Raji (cell line): ENCODE data around the gene KIF9.

Source experiments
- POLR2A ChIP-seq: IDR thresholded peaks from 2 replicates; pipeline ENCODE4 v1.6.1; 2011; ENCODE audit warnings: low read depth, low read length, control low read depth; ENCODE audit not compliant: insufficient read depth

Gene KIF9, protein sequence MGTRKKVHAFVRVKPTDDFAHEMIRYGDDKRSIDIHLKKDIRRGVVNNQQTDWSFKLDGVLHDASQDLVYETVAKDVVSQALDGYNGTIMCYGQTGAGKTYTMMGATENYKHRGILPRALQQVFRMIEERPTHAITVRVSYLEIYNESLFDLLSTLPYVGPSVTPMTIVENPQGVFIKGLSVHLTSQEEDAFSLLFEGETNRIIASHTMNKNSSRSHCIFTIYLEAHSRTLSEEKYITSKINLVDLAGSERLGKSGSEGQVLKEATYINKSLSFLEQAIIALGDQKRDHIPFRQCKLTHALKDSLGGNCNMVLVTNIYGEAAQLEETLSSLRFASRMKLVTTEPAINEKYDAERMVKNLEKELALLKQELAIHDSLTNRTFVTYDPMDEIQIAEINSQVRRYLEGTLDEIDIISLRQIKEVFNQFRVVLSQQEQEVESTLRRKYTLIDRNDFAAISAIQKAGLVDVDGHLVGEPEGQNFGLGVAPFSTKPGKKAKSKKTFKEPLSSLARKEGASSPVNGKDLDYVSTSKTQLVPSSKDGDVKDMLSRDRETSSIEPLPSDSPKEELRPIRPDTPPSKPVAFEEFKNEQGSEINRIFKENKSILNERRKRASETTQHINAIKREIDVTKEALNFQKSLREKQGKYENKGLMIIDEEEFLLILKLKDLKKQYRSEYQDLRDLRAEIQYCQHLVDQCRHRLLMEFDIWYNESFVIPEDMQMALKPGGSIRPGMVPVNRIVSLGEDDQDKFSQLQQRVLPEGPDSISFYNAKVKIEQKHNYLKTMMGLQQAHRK

DNA sequence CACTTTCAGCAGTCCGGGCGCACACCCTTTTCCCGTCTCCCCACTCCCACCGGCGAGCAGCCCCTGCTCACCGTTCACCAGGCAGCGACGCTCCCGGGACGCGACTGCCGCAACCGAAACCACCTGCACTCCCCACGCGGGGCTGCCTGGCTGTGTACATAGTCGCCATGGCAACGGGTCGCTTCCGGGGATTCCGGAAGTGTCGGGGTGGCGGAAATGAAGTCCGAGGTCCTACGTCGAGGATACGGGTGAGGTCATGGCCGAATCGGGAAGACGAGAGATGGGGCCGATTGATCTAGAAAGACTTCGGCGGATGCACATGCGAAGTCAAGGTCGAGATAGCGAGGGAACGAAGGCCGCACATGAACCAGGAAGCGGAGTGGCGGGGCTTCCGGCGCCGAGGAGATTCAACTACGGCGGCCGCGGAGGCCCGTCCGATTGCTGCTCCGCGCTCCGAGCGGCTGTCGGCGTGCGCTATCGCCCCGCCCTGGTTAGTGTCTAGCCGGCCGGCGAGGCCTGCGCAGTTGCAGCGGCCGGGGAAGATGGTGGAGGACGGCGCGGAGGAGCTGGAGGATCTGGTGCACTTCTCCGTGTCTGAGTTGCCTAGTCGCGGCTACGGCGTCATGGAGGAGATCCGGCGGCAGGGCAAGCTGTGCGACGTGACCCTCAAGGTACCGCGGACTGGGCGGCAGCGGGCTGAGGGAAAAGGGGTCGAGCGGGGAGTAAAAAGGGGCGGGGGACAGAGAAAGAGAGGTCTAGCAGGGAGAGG lies at the start of gene KIF9, which contains the start of gene KLHL18:
TSS of gene KIF9 (minus strand) at position 376 of the 769 bp plus-strand sequence. CDS start 5,425 bp downstream, outside the sequence.
TSS of gene KLHL18 (plus strand) at position 521 of the 769 bp plus-strand sequence. CDS start at position 543, 22 bp downstream.
- peak; percentile 84 for TF ChIP-seq POLR2A

DNA sequence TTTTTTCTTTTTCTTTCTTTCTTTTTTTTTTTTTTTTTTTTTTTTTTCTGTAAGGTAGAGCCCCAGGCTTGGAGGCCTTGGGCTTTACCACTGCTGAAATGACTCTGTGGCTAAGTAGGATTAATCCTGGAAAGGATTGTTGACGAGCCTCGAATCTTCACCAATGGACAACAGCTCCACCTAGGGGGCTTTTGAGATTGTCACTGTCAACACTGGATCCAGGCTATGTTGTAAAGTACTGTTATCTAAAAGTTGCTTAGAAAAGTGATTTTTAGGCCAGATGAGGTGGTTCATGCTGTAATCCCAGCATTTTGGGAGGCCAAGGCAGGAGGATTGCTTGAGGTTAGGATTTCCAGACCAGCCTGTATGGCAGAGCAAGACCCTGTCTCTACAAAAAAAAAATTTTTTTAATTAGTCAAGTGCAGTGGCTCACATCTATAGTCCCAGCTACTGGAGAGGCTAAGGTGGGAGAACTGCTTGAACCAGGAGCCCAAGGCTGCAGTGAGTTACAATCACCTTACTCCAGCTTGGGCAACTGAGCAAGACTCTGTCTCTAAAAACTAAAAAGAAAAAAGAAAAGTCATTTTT lies 41.8 kb upstream of the KIF9 start:
- TF ChIP-seq POLR2A, result no peak

DNA sequence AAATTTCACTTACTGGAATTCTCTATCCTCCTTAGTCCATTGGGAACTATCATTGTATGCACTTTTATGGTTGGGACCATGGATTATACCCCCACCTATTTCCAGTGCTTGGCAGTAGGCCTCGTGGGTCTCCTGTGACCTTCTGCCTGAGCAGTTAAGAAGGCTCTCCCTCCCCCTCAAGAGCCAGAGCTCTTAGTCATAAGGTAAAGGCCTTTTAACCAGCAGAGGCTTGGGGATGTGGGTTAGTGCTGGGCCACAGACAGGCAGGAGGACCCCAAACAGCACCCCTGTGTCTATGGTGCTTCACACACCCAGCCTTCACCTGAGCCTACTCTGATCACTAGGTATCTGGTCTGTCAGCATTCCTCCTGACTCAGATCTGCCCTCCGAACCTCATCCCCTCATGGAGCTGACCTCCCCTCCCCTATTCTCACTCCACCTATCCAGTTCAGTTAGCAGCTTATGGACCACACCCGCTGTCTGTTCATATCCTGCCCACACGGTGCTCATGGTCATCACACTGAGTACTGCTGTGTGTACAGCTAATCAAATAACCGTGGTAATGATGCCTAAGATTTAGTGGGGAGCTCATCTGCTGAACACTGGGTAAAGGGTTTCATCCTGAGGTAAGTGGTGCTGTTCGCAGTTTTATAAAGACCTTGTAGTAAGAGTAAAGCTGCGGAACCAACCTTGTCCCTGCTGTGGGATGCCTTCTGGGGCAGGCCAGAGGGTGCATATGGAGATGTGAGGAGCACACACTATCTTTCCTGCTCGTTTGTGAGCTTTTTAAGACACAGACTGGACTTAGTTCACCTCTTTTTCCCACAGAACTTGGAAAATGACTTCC lies 41.1 kb upstream of the KIF9 start:
- no peak for TF ChIP-seq POLR2A

DNA sequence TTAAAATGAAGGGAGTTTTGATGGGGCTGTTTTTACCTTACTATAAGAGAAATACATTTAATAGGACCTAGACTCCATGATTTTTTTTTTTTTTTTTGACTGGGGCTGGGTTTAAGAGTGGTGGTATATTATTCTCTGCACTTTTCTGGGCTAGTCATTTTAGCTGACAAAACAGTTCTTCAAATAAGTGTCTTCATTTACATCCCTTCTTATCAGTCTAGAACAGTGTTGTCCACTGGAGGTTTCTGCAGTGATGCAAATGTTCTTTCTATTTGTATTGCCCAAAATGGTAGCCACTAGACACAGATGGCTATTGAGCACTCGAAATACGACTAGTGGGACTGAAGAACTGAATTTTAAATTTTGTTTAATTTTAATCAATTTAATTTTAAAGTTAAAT lies 37.4 kb upstream of the KIF9 start:
- TF ChIP-seq POLR2A, result no peak

DNA sequence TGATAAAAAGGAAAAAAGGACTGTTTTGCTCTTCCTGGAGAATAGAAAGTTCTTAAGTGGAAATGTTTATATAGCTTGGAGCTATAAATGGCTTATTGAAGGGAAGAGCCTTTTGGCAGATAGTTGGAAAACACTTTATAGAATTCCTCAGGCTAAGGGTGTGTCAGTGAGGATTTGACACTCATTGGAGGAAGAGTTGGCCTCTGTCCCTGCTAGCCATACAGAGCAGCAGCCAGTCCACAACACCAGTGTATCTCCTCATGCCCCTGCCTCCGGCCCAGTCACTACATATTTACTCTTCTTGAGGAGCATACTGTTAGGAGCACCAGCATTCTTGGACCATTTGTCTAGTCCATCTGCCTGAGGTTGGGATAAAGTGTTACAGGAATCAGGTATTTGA lies 36.3 kb upstream of the KIF9 start:
- no peak for TF ChIP-seq POLR2A

DNA sequence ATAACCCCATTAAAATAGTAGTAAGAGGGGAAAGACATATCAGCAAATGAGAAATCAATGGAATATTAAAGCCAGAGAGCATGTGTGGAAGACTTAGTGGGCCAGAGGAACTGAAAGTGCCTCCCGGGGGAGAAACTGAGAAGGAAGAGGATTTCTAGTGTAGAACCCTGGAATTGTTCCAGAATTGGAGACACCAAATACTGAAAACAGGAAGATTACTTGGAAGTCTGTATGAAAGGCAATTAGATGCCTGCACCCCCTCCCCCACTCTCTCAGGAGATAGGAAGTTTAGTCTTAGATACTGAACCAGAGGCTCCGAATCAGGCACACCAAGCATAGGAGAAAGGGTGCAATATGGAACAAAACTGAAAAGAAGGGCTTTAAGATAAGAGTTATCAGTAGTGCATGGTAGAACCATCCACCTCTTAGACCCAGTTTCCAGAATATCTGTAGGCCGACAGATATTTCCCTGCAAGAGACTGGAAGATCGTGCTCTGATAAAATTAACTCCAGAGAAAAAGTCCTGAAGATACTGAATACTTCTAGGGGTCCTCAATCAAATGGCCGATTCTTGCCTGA lies 32.6 kb upstream of the KIF9 start:
- no peak for TF ChIP-seq POLR2A

DNA sequence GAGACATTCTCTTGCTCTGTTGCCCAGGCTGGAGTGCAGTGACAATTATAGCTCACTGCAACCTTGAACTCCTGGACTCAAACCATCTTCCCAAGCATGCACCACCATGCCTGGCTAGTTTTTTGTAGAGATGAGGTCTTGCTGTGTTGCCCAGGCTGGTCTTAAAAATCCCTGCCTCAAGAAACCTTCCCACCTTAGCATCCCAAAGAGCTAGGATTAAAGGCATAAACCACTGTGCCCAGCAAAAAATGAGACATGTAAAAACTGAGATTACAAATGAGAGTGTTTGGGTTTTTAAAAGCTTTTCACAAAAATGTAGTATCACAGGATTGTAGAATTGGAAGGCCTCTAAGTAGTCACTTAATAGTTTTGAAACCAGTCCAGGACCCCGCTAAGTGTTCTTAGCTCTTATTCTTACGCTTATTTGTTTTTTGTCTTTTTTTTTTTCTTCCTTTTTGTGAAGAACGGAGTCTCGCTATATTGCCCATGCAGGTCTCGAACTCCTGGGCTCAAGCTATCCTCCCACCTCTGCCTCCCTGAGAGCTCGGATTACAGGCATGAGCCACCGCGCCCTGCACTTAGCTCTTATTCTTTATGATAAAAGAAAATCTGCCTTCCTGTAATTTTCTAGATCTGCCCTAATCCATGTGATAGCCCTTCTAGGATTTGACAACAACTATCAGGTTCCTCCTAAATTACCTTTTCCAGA lies 31.6 kb upstream of the KIF9 start:
- no peak for TF ChIP-seq POLR2A

DNA sequence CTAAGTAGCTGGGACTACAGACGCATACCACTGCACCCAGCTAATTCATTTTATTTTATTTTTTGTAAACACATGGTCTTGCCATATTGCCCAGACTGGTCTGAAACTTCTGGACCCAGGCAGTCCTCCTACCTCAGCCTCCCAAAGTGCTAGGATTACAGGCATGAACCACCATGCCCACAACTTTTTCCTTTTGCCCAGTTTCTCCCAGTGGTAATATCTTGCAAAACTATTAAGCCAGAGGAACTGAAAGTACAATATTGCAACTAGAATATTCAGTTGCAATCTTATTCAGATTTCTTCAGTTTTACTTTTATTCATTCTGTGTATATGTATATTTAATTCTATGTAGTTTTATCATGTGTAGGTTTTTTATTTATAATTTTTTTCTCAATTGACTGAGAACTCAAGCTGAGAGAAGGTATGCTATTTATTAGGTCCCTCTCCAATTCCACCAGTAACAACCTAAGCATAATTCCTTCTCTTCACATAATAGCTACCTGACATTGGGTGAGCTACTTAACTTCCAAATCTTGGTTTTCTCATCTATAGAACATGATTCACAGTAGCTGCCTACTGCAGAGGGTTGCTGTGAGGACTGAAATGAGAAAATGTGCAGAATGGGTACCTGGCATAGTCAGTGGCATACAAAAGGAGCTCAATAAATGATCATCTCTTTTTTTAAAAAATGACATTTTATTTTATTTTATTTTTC lies 30.9 kb upstream of the KIF9 start:
- no peak for TF ChIP-seq POLR2A

DNA sequence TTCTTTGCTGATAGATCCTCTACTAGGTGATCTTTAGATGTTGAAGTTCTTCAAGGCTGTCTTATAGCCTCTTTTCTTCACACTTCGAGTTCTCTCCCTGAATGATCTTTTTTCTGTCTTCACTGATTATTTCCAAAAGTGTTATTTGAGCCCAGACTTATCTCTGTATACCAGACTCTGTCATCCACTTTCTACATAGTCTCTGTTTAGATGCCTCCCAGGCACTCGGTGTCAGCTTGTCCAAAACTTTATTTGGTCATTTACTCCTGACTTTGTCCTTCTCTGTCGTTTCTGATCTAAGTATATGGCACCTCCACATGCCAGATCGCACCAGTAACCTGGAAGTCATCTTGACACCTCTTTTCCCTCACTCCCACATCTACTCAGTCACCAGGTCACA lies 27.8 kb upstream of the KIF9 start:
- no peak for TF ChIP-seq POLR2A

DNA sequence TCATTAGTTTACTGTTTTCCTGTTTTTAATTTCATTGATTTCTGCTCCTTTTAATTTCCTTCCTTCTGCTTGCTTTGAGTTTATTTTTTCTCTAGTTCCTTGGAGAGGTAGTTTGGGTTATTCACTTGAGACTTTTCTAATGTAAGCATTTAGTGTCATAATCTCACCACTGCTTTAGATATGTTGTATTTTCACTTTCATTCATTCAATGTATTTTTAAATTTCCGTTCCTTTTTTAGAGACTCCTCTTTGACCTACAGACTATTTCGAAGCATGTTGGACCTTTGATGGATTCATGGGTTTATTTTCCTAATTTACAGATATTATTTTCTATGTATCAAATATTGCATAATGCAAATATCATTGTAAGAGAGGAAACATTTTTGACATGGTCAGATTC lies 23.4 kb upstream of the KIF9 start:
- TF ChIP-seq POLR2A, result no peak

DNA sequence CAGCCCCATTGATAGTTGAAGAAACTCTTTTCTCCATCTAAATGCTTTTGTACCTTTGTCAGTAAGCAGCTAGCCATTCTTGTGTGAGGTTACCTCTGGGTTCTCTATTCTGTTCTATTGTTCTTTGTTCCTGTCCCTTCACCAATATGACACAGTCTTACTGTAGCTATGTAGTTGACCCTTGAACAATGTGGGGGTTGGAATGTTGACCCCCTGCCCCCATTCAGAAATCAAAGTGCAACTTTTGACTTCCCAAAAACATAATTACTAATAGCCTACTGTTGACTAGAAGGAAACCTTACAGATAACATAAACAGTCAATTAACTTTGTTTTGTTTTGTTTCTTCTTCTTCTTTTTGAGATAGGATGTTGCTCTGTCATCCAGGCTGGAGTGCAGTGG lies 18.9 kb upstream of the KIF9 start:
- no peak for TF ChIP-seq POLR2A

DNA sequence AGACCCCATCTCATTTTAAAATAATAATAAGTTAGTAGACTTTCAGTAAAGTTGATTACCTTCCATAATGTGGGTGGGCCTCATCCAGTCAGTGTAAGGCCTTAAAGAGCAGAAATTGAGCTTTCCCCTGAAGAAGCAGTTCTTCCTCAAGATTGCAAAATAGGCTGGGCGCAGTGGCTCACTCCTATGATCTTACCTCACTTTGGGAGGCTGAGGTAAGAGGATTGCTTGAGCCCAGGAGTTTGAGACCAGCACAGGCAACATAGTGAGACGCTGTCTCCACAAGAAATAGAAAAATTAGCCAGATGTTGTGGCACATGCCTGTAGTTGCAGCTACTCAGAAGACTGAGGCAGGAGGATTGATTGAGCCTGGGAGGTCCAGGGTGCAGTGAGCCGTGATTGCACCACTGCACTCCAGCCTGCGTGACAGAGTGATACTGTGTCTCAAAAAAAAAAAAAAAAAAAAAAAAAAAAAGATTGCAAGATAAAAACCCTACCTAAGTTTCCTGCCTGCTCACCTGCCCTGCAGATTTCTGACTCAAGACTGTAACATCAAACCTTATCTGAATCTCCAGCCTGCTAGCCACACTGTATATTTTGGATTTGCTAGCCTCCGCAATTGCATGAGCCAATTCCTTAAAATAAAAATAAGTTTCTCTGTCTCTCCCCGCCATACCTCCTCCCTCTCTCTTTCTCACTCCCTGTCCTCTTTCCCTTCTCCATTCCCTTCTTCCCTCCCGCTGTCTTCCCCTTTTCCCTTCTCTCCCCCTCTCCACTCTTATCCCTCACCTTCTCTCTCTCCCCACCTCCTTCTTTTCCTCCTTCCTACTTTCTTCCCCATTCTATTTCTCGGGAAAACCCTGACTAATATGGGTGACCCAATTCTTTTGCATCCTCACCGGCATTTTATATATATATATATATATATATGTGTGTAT lies 17.1 kb upstream of the KIF9 start:
- no peak for TF ChIP-seq POLR2A

DNA sequence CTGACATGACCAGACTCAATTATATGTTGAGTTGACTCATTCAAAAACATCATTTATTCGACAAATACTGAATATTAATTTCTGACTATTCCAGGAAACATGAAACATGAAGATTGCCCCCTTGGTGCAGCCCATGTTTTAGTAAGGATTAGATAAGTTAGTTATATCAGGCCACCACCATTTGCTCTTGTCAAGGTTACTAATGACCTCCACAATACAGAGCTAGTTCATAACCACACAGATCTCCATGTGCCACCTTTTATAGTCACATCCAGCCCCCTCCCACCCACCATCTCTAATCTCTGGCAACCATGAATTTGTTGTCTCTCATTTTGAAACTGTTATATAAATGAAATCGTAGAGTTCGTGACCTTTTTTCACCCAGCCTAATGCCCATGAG lies 15.8 kb upstream of the KIF9 start:
- TF ChIP-seq POLR2A, result no peak
